Daoy (cell line): ENCODE data around the gene ENAH. TPM values are rescaled to one million over a fixed set of nuclear protein-coding genes. Genes with fewer than 3 reads are reported as not detected.

Experiments used
- DNase-seq: peaks from one replicate; pipeline ENCODE4 v3.0.0-alpha.2; 2015; ENCODE audit warnings: low read depth
- total RNA-seq: library from RNA; depleted of rRNA; stranded (reverse); fragments of >200 nt; shearing (Covaris generic); gene quantifications from 2 replicates; pipeline ENCODE4 v1.2.3, GENCODE V29; 2014

The ENAH gene
- total RNA-seq, 1 experiment from 2014 or later = 149 TPM

GRCh38 chr1:225460021-225460736, 192.7 kb downstream of the ENAH start:
- no peak for DNase-seq

- no peak for DNase-seq
Measured at GRCh38 chr1:225458222-225458631, 194.7 kb downstream of the ENAH start.

GRCh38 chr1:225454733-225455132, 198.2 kb downstream of the ENAH start:
- peak; percentile 86 for DNase-seq

GRCh38 chr1:225453797-225454648, 198.9 kb downstream of the ENAH start:
- DNase-seq = no peak

GRCh38 chr1:225451840-225452515, 200.9 kb downstream of the ENAH start:
- no peak for DNase-seq

GRCh38 chr1:225451340-225451739, 201.6 kb downstream of the ENAH start:
- DNase-seq = no peak

GRCh38 chr1:225450491-225451191, 202.3 kb downstream of the ENAH start:
- no peak for DNase-seq

- no peak for DNase-seq
Measured at GRCh38 chr1:225449774-225450173, 203.1 kb downstream of the ENAH start.

- peak; percentile 89 for DNase-seq
Measured at GRCh38 chr1:225449261-225449660, 203.7 kb downstream of the ENAH start.

- DNase-seq = no peak
Measured at GRCh38 chr1:225448146-225448805, 204.6 kb downstream of the ENAH start.

- no peak for DNase-seq
Measured at GRCh38 chr1:225447650-225448089, 205.3 kb downstream of the ENAH start.

- DNase-seq = no peak
Measured at GRCh38 chr1:225446981-225447615, 205.8 kb downstream of the ENAH start.

- no peak for DNase-seq
Measured at GRCh38 chr1:225446595-225446960, 206.3 kb downstream of the ENAH start.

GRCh38 chr1:225445639-225446594, 207.0 kb downstream of the ENAH start:
- DNase-seq = no peak

GRCh38 chr1:225442123-225442505, 210.8 kb downstream of the ENAH start:
- DNase-seq = no peak

GRCh38 chr1:225441314-225442122, 211.4 kb downstream of the ENAH start:
- DNase-seq = no peak

GRCh38 chr1:225440380-225441221, 212.3 kb downstream of the ENAH start:
- DNase-seq = no peak
